A673 (cell line): ENCODE results near the gene MINDY4.

Source experiments
- EZH2 ChIP-seq: fragments of 200-600 bp; sonication (generic); IDR thresholded peaks from 2 replicates; pipeline ENCODE4 v1.6.1; 2017; ENCODE audit warnings: borderline replicate concordance, low read depth, mild to moderate bottlenecking, mixed read lengths, antibody characterized with exemption, low read length; ENCODE audit not compliant: poor library complexity, severe bottlenecking
- TF ChIP-seq, protein P1 (sequence below): fragments of 300-800, 200-600 bp; sonication (generic); conservative IDR thresholded peaks from 2 replicates; pipeline ENCODE4 v1.5.1; 2017; ENCODE audit warnings: low read depth, mild to moderate bottlenecking, antibody characterized with exemption, low read length, moderate library complexity, mixed read lengths

- TF ChIP-seq, protein P1, sequence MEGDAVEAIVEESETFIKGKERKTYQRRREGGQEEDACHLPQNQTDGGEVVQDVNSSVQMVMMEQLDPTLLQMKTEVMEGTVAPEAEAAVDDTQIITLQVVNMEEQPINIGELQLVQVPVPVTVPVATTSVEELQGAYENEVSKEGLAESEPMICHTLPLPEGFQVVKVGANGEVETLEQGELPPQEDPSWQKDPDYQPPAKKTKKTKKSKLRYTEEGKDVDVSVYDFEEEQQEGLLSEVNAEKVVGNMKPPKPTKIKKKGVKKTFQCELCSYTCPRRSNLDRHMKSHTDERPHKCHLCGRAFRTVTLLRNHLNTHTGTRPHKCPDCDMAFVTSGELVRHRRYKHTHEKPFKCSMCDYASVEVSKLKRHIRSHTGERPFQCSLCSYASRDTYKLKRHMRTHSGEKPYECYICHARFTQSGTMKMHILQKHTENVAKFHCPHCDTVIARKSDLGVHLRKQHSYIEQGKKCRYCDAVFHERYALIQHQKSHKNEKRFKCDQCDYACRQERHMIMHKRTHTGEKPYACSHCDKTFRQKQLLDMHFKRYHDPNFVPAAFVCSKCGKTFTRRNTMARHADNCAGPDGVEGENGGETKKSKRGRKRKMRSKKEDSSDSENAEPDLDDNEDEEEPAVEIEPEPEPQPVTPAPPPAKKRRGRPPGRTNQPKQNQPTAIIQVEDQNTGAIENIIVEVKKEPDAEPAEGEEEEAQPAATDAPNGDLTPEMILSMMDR: no peak
- TF ChIP-seq EZH2: no peak
Measured at GRCh38 chr7:30887464-30887872, 116.3 kb downstream of the MINDY4 start.
